ENCODE data around the gene BDH1.

- TF ChIP-seq EZH2phosphoT487 (IDR thresholded peaks at IDR 0.05; ENCODE audit: low read depth) = no peak
- TF ChIP-seq, protein P1, sequence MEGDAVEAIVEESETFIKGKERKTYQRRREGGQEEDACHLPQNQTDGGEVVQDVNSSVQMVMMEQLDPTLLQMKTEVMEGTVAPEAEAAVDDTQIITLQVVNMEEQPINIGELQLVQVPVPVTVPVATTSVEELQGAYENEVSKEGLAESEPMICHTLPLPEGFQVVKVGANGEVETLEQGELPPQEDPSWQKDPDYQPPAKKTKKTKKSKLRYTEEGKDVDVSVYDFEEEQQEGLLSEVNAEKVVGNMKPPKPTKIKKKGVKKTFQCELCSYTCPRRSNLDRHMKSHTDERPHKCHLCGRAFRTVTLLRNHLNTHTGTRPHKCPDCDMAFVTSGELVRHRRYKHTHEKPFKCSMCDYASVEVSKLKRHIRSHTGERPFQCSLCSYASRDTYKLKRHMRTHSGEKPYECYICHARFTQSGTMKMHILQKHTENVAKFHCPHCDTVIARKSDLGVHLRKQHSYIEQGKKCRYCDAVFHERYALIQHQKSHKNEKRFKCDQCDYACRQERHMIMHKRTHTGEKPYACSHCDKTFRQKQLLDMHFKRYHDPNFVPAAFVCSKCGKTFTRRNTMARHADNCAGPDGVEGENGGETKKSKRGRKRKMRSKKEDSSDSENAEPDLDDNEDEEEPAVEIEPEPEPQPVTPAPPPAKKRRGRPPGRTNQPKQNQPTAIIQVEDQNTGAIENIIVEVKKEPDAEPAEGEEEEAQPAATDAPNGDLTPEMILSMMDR (IDR thresholded peaks at IDR 0.05; ENCODE audit: low read depth, low read length) = no peak
Observed at GRCh38 chr3:197525706-197526105, 30.1 kb downstream of the BDH1 start.

Measured in OCI-LY3 (cell line).